ENCODE measurements around the gene COL19A1.

DNA sequence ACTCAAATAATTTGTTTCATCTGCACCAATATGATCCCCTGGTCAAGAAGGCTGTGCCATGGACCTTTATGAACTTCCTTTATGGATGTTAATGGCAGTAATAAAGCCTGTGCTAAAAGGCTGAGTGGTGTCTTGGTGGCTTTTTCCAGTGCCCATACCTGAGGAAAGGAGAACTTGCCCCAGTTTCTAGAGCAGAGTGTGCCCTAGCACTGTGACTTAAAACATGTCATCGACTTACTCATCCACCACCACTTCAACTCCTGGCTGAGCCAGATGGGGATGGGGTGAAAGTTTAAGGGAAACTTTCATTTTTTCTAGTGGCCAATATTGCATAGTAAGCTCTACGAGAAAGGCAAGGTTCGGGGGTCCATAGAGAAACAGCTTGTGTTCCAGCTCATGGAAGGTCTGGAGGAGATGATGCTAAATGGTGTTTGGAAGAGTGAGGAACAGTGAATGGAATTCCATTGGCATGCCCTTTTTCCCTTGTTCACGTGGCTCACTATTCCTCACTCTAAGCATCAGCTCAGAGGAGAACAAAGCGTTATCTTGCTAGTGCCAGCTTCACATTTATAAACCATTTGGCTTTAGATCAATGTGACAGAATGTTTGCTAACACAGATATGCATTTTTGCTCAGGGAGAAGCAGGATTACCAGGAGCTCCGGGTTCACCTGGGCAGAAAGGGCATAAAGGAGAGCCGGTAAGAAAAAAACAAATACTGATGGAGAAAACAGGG lies 71.2 kb downstream of the COL19A1 start:
- TF ChIP-seq, protein P1, sequence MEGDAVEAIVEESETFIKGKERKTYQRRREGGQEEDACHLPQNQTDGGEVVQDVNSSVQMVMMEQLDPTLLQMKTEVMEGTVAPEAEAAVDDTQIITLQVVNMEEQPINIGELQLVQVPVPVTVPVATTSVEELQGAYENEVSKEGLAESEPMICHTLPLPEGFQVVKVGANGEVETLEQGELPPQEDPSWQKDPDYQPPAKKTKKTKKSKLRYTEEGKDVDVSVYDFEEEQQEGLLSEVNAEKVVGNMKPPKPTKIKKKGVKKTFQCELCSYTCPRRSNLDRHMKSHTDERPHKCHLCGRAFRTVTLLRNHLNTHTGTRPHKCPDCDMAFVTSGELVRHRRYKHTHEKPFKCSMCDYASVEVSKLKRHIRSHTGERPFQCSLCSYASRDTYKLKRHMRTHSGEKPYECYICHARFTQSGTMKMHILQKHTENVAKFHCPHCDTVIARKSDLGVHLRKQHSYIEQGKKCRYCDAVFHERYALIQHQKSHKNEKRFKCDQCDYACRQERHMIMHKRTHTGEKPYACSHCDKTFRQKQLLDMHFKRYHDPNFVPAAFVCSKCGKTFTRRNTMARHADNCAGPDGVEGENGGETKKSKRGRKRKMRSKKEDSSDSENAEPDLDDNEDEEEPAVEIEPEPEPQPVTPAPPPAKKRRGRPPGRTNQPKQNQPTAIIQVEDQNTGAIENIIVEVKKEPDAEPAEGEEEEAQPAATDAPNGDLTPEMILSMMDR (conservative IDR thresholded peaks at IDR 0.05): no peak
- TF ChIP-seq EZH2 (IDR thresholded peaks at IDR 0.05; ENCODE audit: low read depth): no peak

Data from PC-9 (cell line).